K562 (cell line): ENCODE measurements around the gene PHF1. TPM values are rescaled to one million over a fixed set of nuclear protein-coding genes. Genes with fewer than 3 reads are reported as not detected.

Experiments
- BRF1 ChIP-seq: IDR thresholded peaks from 3 replicates; pipeline ENCODE4 v1.6.1; 2011; ENCODE audit warnings: borderline replicate concordance, mild to moderate bottlenecking; ENCODE audit not compliant: insufficient read length; ENCODE audit errors: extremely low read depth
- CREM ChIP-seq: IDR thresholded peaks from 2 replicates; pipeline ENCODE4 v1.6.1; 2014; ENCODE audit warnings: antibody characterized with exemption, low read depth
- DPF2 ChIP-seq: fragments of 450-650 bp; IDR thresholded peaks from 2 replicates; pipeline ENCODE4 v1.6.1; 2016
- HDAC6 ChIP-seq: IDR thresholded peaks from 2 replicates; pipeline ENCODE4 v1.6.1; 2012; ENCODE audit warnings: low read depth, mild to moderate bottlenecking, control low read depth, inconsistent platforms, low read length, moderate library complexity
- HDGF ChIP-seq: fragments of 450-650 bp; IDR thresholded peaks from 2 replicates; pipeline ENCODE4 v1.6.1; 2016
- NFE2 ChIP-seq: IDR thresholded peaks from 2 replicates; pipeline ENCODE4 v1.6.1; 2014; ENCODE audit warnings: antibody characterized with exemption, low read depth
- PRMT5 ChIP-seq: sonication (generic); formaldehyde crosslinking; IDR thresholded peaks from 2 replicates; pipeline ENCODE4 v1.5.0; 2020; ENCODE audit warnings: missing genetic modification reagents
- PURB ChIP-seq: sonication (generic); formaldehyde crosslinking; IDR thresholded peaks from 2 replicates; pipeline ENCODE4 v1.9.0; 2021; ENCODE audit warnings: low read depth, mild to moderate bottlenecking, missing genetic modification reagents
- RCOR1 ChIP-seq, 2 experiments: IDR thresholded peaks; 2 replicates each; pipeline ENCODE4 v1.6.1; 2012; ENCODE audit warnings: low read depth in 2 of 2, low read length in 2 of 2, borderline replicate concordance in 1 of 2, improper control_type of control experiment in 1 of 2
- SRSF3 ChIP-seq: fragments of 200-400 bp; formaldehyde crosslinking; IDR thresholded peaks from 2 replicates; pipeline ENCODE4 v1.6.1; 2016; ENCODE audit warnings: mild to moderate bottlenecking, low read length, moderate library complexity; ENCODE audit not compliant: insufficient read depth
- TOE1 ChIP-seq, 2 experiments: fragments of 450-650 bp in 1 of 2; sonication (generic) in 1 of 2; formaldehyde crosslinking in 1 of 2; IDR thresholded peaks; 2 replicates each; pipeline versions ENCODE4 v1.7.1 to v1.8.0; 2016 to 2022; ENCODE audit warnings: borderline replicate concordance in 2 of 2, mild to moderate bottlenecking in 2 of 2, antibody characterized with exemption in 1 of 2, inconsistent platforms in 1 of 2, low read depth in 1 of 2, missing genetic modification reagents in 1 of 2, moderate library complexity in 1 of 2
- ZNF232 ChIP-seq: sonication (generic); formaldehyde crosslinking; IDR thresholded peaks from 2 replicates; pipeline ENCODE4 v1.8.0; 2022; ENCODE audit warnings: mild to moderate bottlenecking, missing genetic modification reagents
- ZNF586 ChIP-seq: fragments of 450-650 bp; formaldehyde crosslinking; conservative IDR thresholded peaks from 2 replicates; pipeline ENCODE4 v1.4.0; 2020; ENCODE audit warnings: mild to moderate bottlenecking, moderate library complexity
- polyA plus RNA-seq, 8 experiments: library from polyadenylated mRNA; depleted of rRNA in 4 of 8; stranded (reverse) in 5 of 8; unstranded in 3 of 8; fragments of >200 nt; fragmentation: Nextera tagmentation in 2 of 8; fragmentation: Illumina TruSeq in 1 of 8; extraction: Ambion mirVana in 2 of 8; extraction: Trizol in 1 of 8; gene quantifications; 2 replicates each; pipeline versions ENCODE4 v1.2.1 to v1.2.3, GENCODE V29; 2011 to 2014; ENCODE audit warnings: inconsistent platforms in 1 of 8, missing spikeins in 1 of 8
- total RNA-seq, 7 experiments: library from RNA; depleted of rRNA in 6 of 7; stranded (reverse); fragments of >200 nt in 6 of 7; fragmentation: Illumina TruSeq in 2 of 7; extraction: Trizol in 2 of 7; gene quantifications; 2 replicates each; pipeline versions ENCODE4 v1.2.1 to v1.2.3, GENCODE V29; 2011 to 2021; ENCODE audit warnings: low replicate concordance in 1 of 7
- TF ChIP-seq, protein P1 (sequence below): fragments of 450-650 bp; IDR thresholded peaks from 2 replicates; pipeline ENCODE4 v1.6.1; 2016; ENCODE audit warnings: mild to moderate bottlenecking, moderate library complexity
- TF ChIP-seq, protein P2 (sequence below): fragments of 250-450 bp; sonication (Bioruptor Pico); IDR thresholded peaks from 2 replicates; pipeline ENCODE4 v1.5.0; 2021

PHF1 gene
- total and polyA plus RNA-seq, 9 of the 15 experiments (the other 6 are each of a cell fraction or from before 2014, with no cell fraction given) = 3.7 to 64.2 (median 33.7) TPM

DNA sequence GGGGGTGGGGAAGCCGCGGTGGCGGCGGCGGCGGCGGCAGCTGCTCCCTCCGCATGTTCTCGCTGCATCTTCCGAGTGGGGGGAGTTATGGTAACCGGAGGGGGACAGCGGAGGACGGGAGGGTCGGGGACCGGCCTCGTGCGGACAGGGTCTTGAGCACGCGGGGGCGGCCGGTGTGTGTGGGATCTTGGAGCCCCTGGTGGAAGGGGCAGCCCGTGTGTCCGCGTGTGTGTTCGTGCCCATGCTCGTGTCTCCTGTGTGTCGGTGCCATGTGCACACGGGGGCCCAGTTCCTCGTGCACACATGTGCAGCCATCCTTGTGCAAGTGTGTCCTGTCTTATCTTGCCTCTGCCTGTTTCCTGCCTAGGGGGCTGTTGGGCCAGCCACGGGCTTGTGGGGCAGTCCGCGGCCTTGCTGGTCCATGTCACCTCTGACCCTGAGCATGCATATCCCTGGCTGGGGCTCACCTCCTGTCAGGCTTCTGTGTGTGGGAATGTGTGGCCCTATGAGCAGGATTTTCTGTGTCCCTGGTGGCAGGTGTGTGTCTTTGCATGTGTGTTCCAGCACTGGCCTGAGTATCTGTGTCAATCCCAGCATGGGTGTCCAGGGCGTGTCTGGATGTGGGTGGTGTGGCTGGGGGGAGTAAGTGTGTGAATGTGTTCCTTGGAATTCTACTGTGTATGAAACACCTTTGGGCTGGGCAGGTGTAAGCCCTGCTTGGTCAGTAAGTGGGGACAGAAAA is 17.6 kb downstream of the PHF1 start (continued):
- TF ChIP-seq PURB (CRISPR knock-in tag) = no peak
- TF ChIP-seq TOE1 (IDR thresholded peaks at IDR 0.05; ENCODE audit: borderline replicate concordance) = 0 out of 2 replicates have a peak, but pooled peaks have one; percentile 40
- TF ChIP-seq TOE1 (CRISPR knock-in tag; IDR thresholded peaks at IDR 0.05; ENCODE audit: borderline replicate concordance, low read depth) = peak; percentile 98
- TF ChIP-seq HDAC6 = no peak
- TF ChIP-seq BRF1 = no peak
- peak; percentile 97; the same call in 1 of the 2 replicates for TF ChIP-seq HDGF
- TF ChIP-seq SRSF3 = no peak
- 0 out of 4 replicates have a peak, but pooled peaks of 1 of the 2 experiments have one; percentile 9 for TF ChIP-seq RCOR1 (IDR thresholded peaks at IDR 0.05; ENCODE audit: borderline replicate concordance in 1 of 2, low read depth in 2 of 2, low read length in 2 of 2)
- TF ChIP-seq, protein P1, sequence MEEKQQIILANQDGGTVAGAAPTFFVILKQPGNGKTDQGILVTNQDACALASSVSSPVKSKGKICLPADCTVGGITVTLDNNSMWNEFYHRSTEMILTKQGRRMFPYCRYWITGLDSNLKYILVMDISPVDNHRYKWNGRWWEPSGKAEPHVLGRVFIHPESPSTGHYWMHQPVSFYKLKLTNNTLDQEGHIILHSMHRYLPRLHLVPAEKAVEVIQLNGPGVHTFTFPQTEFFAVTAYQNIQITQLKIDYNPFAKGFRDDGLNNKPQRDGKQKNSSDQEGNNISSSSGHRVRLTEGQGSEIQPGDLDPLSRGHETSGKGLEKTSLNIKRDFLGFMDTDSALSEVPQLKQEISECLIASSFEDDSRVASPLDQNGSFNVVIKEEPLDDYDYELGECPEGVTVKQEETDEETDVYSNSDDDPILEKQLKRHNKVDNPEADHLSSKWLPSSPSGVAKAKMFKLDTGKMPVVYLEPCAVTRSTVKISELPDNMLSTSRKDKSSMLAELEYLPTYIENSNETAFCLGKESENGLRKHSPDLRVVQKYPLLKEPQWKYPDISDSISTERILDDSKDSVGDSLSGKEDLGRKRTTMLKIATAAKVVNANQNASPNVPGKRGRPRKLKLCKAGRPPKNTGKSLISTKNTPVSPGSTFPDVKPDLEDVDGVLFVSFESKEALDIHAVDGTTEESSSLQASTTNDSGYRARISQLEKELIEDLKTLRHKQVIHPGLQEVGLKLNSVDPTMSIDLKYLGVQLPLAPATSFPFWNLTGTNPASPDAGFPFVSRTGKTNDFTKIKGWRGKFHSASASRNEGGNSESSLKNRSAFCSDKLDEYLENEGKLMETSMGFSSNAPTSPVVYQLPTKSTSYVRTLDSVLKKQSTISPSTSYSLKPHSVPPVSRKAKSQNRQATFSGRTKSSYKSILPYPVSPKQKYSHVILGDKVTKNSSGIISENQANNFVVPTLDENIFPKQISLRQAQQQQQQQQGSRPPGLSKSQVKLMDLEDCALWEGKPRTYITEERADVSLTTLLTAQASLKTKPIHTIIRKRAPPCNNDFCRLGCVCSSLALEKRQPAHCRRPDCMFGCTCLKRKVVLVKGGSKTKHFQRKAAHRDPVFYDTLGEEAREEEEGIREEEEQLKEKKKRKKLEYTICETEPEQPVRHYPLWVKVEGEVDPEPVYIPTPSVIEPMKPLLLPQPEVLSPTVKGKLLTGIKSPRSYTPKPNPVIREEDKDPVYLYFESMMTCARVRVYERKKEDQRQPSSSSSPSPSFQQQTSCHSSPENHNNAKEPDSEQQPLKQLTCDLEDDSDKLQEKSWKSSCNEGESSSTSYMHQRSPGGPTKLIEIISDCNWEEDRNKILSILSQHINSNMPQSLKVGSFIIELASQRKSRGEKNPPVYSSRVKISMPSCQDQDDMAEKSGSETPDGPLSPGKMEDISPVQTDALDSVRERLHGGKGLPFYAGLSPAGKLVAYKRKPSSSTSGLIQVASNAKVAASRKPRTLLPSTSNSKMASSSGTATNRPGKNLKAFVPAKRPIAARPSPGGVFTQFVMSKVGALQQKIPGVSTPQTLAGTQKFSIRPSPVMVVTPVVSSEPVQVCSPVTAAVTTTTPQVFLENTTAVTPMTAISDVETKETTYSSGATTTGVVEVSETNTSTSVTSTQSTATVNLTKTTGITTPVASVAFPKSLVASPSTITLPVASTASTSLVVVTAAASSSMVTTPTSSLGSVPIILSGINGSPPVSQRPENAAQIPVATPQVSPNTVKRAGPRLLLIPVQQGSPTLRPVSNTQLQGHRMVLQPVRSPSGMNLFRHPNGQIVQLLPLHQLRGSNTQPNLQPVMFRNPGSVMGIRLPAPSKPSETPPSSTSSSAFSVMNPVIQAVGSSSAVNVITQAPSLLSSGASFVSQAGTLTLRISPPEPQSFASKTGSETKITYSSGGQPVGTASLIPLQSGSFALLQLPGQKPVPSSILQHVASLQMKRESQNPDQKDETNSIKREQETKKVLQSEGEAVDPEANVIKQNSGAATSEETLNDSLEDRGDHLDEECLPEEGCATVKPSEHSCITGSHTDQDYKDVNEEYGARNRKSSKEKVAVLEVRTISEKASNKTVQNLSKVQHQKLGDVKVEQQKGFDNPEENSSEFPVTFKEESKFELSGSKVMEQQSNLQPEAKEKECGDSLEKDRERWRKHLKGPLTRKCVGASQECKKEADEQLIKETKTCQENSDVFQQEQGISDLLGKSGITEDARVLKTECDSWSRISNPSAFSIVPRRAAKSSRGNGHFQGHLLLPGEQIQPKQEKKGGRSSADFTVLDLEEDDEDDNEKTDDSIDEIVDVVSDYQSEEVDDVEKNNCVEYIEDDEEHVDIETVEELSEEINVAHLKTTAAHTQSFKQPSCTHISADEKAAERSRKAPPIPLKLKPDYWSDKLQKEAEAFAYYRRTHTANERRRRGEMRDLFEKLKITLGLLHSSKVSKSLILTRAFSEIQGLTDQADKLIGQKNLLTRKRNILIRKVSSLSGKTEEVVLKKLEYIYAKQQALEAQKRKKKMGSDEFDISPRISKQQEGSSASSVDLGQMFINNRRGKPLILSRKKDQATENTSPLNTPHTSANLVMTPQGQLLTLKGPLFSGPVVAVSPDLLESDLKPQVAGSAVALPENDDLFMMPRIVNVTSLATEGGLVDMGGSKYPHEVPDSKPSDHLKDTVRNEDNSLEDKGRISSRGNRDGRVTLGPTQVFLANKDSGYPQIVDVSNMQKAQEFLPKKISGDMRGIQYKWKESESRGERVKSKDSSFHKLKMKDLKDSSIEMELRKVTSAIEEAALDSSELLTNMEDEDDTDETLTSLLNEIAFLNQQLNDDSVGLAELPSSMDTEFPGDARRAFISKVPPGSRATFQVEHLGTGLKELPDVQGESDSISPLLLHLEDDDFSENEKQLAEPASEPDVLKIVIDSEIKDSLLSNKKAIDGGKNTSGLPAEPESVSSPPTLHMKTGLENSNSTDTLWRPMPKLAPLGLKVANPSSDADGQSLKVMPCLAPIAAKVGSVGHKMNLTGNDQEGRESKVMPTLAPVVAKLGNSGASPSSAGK = peak; percentile 99
- TF ChIP-seq, protein P2, sequence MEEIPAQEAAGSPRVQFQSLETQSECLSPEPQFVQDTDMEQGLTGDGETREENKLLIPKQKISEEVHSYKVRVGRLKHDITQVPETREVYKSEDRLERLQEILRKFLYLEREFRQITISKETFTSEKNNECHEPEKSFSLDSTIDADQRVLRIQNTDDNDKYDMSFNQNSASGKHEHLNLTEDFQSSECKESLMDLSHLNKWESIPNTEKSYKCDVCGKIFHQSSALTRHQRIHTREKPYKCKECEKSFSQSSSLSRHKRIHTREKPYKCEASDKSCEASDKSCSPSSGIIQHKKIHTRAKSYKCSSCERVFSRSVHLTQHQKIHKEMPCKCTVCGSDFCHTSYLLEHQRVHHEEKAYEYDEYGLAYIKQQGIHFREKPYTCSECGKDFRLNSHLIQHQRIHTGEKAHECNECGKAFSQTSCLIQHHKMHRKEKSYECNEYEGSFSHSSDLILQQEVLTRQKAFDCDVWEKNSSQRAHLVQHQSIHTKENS (CRISPR knock-in tag) = no peak
- peak; percentile 69; the same call in 1 of the 2 replicates for TF ChIP-seq PRMT5
- TF ChIP-seq CREM = peak; percentile 35; the same call in 1 of the 2 replicates
- peak; percentile 99 for TF ChIP-seq ZNF232 (CRISPR knock-in tag)
- TF ChIP-seq DPF2 = peak; percentile 65
- TF ChIP-seq ZNF586 (CRISPR knock-in tag) = no peak
- no peak for TF ChIP-seq NFE2
